ENCODE data around the gene HTN1. TPM values are rescaled to one million over a fixed set of nuclear protein-coding genes. Genes with fewer than 3 reads are reported as not detected.
"Not testable (repeated sequence)": the region's sequence is repeated elsewhere in the genome, so short reads cannot be mapped to it uniquely, and the experiment has no call there.

HTN1 gene
- total RNA-seq, 4 donors from 2014 or later, result not detected

GRCh38 chr4:70027011-70027410 is 23.2 kb upstream of the HTN1 start:
- no peaks in the 10 kb centered on the region for H3K27me3 ChIP-seq
- H3K27ac ChIP-seq, result no peak overlapping the region
- intact Hi-C loops (cut with DNase I; ENCODE audit: low total_unique reads), result no loop called here
- no peaks in the 10 kb centered on the region for H3K4me1 ChIP-seq
- H3K4me3 ChIP-seq, result no peak overlapping the region
- H3K36me3 ChIP-seq, result no peaks in the 10 kb centered on the region
- no peak for TF ChIP-seq POLR2A (IDR thresholded peaks at IDR 0.05)
- no peak for TF ChIP-seq CTCF (IDR thresholded peaks at IDR 0.05 in 4 of 5, conservative IDR thresholded peaks at IDR 0.05 in 1 of 5)
- DNase-seq, result no peak
- no peak for ATAC-seq
- no peaks in the 10 kb centered on the region for H3K9me3 ChIP-seq
- in situ Hi-C loops (cut with MboI; ENCODE audit: low sequenced_read_pairs in 4 of 4), result no loop called here

DNA sequence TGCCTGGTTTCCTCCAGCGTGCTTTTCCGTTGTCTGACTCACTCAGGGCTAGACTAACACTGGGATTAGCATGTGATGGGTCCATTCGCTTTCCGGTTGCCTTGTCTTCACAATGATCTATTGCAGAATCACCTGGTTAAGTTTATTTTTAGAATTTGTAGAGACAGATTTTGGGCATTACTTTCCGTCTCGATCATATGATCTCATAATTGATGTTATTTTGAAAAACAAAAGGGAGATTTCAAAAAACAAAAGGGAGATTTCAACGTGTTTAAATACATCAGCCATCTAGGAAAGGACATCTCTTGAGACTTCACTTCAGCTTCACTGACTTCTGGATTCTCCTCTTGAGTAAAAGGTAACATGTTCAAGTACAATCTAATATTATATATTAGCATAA is 22.1 kb upstream of the HTN1 start, which contains the start of gene HTN3:
Gene HTN3, plus strand, starts transcription at position 301 of the 400 bp plus-strand sequence. CDS start 2,282 bp downstream, outside the sequence.
- H3K9me3 ChIP-seq; H3K36me3 ChIP-seq; H3K4me3 ChIP-seq; intact Hi-C loops (cut with DNase I; ENCODE audit: low total_unique reads); in situ Hi-C loops (cut with MboI; ENCODE audit: low sequenced_read_pairs in 4 of 4); H3K27ac ChIP-seq; H3K4me1 ChIP-seq; H3K27me3 ChIP-seq; ATAC-seq; DNase-seq: not testable (repeated sequence)

GRCh38 chr4:70037559-70037958 is 12.7 kb upstream of the HTN1 start:
- intact Hi-C loops (cut with DNase I; ENCODE audit: low total_unique reads); H3K4me1 ChIP-seq; H3K4me3 ChIP-seq; DNase-seq; H3K27ac ChIP-seq; ATAC-seq; H3K36me3 ChIP-seq; H3K9me3 ChIP-seq; in situ Hi-C loops (cut with MboI; ENCODE audit: low sequenced_read_pairs in 4 of 4); H3K27me3 ChIP-seq: not testable (repeated sequence)

DNA sequence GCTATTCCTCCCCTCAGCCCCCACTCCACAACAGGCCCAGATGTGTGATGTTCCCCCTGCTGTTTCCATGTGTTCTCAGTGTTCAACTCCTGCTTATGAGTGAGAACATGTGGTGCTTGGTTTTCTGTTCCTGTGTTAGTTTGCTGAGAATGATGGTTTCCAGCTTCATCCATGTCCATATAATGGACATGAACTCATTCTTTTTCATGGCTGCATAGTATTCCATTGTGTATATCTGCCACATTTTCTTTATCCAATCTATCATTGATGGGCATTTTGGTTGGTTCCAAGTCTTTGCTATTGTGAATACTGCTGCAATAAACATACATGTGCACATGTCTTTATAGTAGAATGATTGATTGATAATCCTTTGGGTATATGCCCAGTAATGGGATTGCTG is 10.3 kb upstream of the HTN1 start:
- DNase-seq; H3K9me3 ChIP-seq; ATAC-seq; H3K27me3 ChIP-seq; in situ Hi-C loops (cut with MboI; ENCODE audit: low sequenced_read_pairs in 4 of 4); H3K4me3 ChIP-seq; H3K36me3 ChIP-seq; H3K4me1 ChIP-seq; H3K27ac ChIP-seq; intact Hi-C loops (cut with DNase I; ENCODE audit: low total_unique reads): not testable (repeated sequence)

DNA sequence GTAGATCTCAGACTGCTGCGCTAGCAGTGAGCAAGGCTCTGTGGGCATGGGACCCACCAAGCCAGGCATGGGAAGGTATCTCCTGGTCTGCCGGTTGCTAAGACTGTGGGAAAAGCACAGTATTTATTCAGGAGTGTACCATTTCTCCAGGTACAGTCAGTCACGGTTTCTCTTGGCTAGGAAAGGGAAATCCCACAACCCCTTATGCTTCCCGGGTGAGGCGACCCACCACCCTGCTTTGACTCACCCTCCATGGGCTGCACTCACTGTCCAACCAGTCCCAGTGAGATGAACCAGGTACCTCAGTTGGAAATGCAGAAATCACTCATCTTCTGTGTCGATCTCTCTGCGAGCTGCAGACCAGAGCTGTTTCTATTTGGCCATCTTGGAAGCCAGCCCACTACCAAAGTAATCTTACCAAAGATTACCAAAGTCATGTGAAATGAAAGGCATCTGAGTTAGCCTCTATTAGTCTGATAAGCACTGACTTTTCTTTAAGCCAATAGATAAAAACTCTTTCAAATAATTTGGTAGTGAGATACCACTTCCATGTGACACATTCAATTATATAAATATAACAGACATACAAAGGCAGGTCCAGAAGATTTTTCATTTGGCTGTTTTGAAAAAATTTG is 8.5 kb upstream of the HTN1 start:
- H3K9me3 ChIP-seq, result no peaks in the 10 kb centered on the region
- in situ Hi-C loops (cut with MboI; ENCODE audit: low sequenced_read_pairs in 4 of 4), result no loop called here
- no peaks in the 10 kb centered on the region for H3K27me3 ChIP-seq
- no peak for ATAC-seq
- intact Hi-C loops (cut with DNase I; ENCODE audit: low total_unique reads), result no loop called here
- H3K36me3 ChIP-seq, result no peaks in the 10 kb centered on the region
- no peak for DNase-seq
- no peak overlapping the region for H3K4me3 ChIP-seq
- TF ChIP-seq POLR2A (IDR thresholded peaks at IDR 0.05) (no peak), CTCF (IDR thresholded peaks at IDR 0.05 in 4 of 5, conservative IDR thresholded peaks at IDR 0.05 in 1 of 5) (no peak)
- no peak overlapping the region for H3K27ac ChIP-seq
- H3K4me1 ChIP-seq, result no peaks in the 10 kb centered on the region

- ATAC-seq; in situ Hi-C loops (cut with MboI; ENCODE audit: low sequenced_read_pairs in 4 of 4); H3K4me1 ChIP-seq: not testable (repeated sequence)
These were observed 6.3 kb downstream of the HTN1 start for GRCh38 chr4:70056534-70056933.

DNA sequence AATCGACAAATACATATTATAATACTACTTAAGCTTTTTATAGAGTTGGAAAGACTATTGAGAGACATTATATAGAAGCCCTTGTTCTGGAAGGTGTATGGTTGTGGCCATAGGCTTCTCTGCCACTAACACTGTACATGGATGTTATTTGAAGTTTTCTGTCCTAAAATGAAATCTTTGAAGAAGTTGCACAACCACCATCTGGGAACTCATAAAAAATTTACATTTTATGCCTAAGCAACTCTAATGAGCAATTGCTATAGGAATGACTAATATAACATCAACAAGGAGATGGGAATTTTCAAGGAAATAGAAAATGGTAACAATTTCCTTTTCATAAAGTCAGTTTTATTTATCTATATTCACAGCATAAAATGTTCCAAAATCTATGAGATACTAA is 7.4 kb downstream of the HTN1 start:
- Histone ChIP-seq H3K4me3 (no peak overlapping the region), H3K9me3 (no peaks in the 10 kb centered on the region), H3K27ac (no peak overlapping the region), H3K36me3 (no peaks in the 10 kb centered on the region), H3K4me1 (no peaks in the 10 kb centered on the region), H3K27me3 (no peaks in the 10 kb centered on the region)
- intact Hi-C loops (cut with DNase I; ENCODE audit: low total_unique reads), result no loop called here
- in situ Hi-C loops (cut with MboI; ENCODE audit: low sequenced_read_pairs in 4 of 4), result no loop called here
- ATAC-seq (no peak), DNase-seq (no peak)
- TF ChIP-seq CTCF (IDR thresholded peaks at IDR 0.05 in 4 of 5, conservative IDR thresholded peaks at IDR 0.05 in 1 of 5), result no peak
- no peak for TF ChIP-seq POLR2A (IDR thresholded peaks at IDR 0.05)

More at GRCh38 chr4:70056534-70056933, 6.3 kb downstream of the HTN1 start:
- DNase-seq; H3K4me3 ChIP-seq; H3K27me3 ChIP-seq; H3K9me3 ChIP-seq; intact Hi-C loops (cut with DNase I; ENCODE audit: low total_unique reads); H3K36me3 ChIP-seq; H3K27ac ChIP-seq: not testable (repeated sequence)
